ENCODE data around the gene IPPK.

The IPPK gene

DNA sequence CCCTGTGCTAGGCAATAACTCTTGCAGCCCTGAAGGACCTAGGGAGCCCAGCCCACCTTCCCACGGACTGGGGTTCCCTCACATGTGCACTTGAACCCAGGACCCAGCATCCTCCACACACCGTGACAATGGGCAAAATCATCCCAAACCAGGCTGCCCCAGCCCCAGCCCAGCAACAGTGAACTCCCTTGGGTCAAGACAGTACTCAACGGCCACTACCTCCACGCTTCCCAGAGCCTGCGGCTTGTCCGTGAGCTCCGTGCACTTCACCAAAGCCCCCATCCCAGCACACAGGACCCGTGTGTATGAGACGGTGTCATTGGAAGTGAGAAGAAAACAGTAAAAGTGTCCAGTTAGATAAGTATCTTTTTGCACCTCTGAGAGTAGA is 55.8 kb downstream of the IPPK start:
- TF ChIP-seq CTCF (IDR thresholded peaks at IDR 0.05) = no peak
- Mint-ChIP-seq H3K27ac (no peak overlapping the region), H3K36me3 (ENCODE audit: low read depth) (peaks cover 40% of the 10 kb centered on the region), H3K4me1 (peaks cover 33% of the 10 kb centered on the region), H3K27me3 (ENCODE audit: low read depth, poor library complexity) (no peaks in the 10 kb centered on the region), H3K4me3 (no peak overlapping the region), H3K9me3 (no peaks in the 10 kb centered on the region)
- no peak for DNase-seq

GRCh38 chr9:92613268-92614122 is 56.4 kb downstream of the IPPK start:
- Mint-ChIP-seq H3K9me3 (no peaks in the 10 kb centered on the region), H3K4me3 (no peak overlapping the region), H3K27ac (peak overlapping the region; percentile 22), H3K36me3 (ENCODE audit: low read depth) (peaks cover 40% of the 10 kb centered on the region), H3K27me3 (ENCODE audit: low read depth, poor library complexity) (no peaks in the 10 kb centered on the region), H3K4me1 (peaks cover 31% of the 10 kb centered on the region)
- no peak for TF ChIP-seq CTCF (IDR thresholded peaks at IDR 0.05)
- no peak for DNase-seq

DNA sequence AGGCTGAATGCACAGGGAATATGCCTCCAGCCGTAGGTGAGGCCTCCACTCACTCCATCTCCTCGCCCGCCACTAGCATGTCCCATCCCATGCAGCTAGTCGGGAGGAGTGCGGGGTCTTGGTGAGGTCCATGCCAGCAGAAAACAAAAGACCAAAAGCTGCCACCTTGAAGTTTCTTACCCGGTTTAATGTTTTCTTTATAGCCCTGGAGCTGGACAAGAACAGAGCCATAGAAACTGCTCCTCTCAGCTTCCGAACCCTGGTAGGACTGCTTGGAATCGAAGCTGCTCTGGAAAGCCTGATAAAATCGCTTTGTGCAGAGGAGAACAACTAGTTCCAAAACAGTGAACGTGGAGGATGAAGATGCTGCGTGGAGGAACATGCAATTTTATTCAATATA is 57.1 kb downstream of the IPPK start:
- H3K27ac Mint-ChIP-seq = no peak overlapping the region

GRCh38 chr9:92612292-92612691 is 57.6 kb downstream of the IPPK start:
- Mint-ChIP-seq H3K27ac (peak overlapping the region; percentile 65), H3K36me3 (ENCODE audit: low read depth) (peaks cover 40% of the 10 kb centered on the region), H3K27me3 (ENCODE audit: low read depth, poor library complexity) (no peaks in the 10 kb centered on the region), H3K4me3 (no peak overlapping the region), H3K9me3 (no peaks in the 10 kb centered on the region), H3K4me1 (peaks cover 44% of the 10 kb centered on the region)
- no peak for TF ChIP-seq CTCF (IDR thresholded peaks at IDR 0.05)
- DNase-seq = no peak

More for the DNA sequence above, 57.1 kb downstream of the IPPK start:
- H3K4me3 Mint-ChIP-seq = no peak overlapping the region
- DNase-seq = no peak
- H3K4me1 Mint-ChIP-seq = peaks cover 38% of the 10 kb centered on the region
- no peak for TF ChIP-seq CTCF (IDR thresholded peaks at IDR 0.05)
- H3K27me3 Mint-ChIP-seq (ENCODE audit: low read depth, poor library complexity) = no peaks in the 10 kb centered on the region
- peaks cover 40% of the 10 kb centered on the region for H3K36me3 Mint-ChIP-seq (ENCODE audit: low read depth)
- H3K9me3 Mint-ChIP-seq = no peaks in the 10 kb centered on the region

- H3K4me1 Mint-ChIP-seq = peaks cover 44% of the 10 kb centered on the region
- no peak for TF ChIP-seq CTCF (IDR thresholded peaks at IDR 0.05)
- no peak for DNase-seq
- H3K27me3 Mint-ChIP-seq (ENCODE audit: low read depth, poor library complexity) = no peaks in the 10 kb centered on the region
- H3K36me3 Mint-ChIP-seq (ENCODE audit: low read depth) = peaks cover 37% of the 10 kb centered on the region
- no peak overlapping the region for H3K4me3 Mint-ChIP-seq
- H3K27ac Mint-ChIP-seq = peak overlapping the region; percentile 77
- no peaks in the 10 kb centered on the region for H3K9me3 Mint-ChIP-seq
Observed at GRCh38 chr9:92611621-92612285, 58.2 kb downstream of the IPPK start.
